GM19452 (cell line): ENCODE measurements around the gene DPP6.

ENCODE experiments used
- ATAC-seq: cut with Tn5 transposase; IDR thresholded peaks from one replicate; pipeline ENCODE4 v1.9.1; 2021; ENCODE audit not compliant: unreplicated experiment

Gene DPP6

GRCh38 chr7:154852205-154852604 is 800.0 kb downstream of the DPP6 start:
- no peak for ATAC-seq

- ATAC-seq, result no peak
These were observed 801.0 kb downstream of the DPP6 start for GRCh38 chr7:154853063-154853726.

GRCh38 chr7:154853727-154854095 is 801.5 kb downstream of the DPP6 start:
- ATAC-seq, result no peak

GRCh38 chr7:154854836-154855235 is 802.6 kb downstream of the DPP6 start:
- no peak for ATAC-seq

- ATAC-seq, result no peak
These were observed 803.2 kb downstream of the DPP6 start for GRCh38 chr7:154855366-154855765.

- ATAC-seq, result no peak
These were observed 804.5 kb downstream of the DPP6 start for GRCh38 chr7:154856733-154857132.

GRCh38 chr7:154857240-154857639 is 805.0 kb downstream of the DPP6 start:
- ATAC-seq, result no peak

GRCh38 chr7:154857728-154858681 is 805.8 kb downstream of the DPP6 start:
- ATAC-seq, result no peak

- ATAC-seq, result no peak
These were observed 806.8 kb downstream of the DPP6 start for GRCh38 chr7:154858836-154859537.

- ATAC-seq, result no peak
These were observed 807.8 kb downstream of the DPP6 start for GRCh38 chr7:154859747-154860620.

GRCh38 chr7:154860621-154861375 is 808.6 kb downstream of the DPP6 start:
- ATAC-seq, result no peak

GRCh38 chr7:154861589-154861988 is 809.4 kb downstream of the DPP6 start:
- ATAC-seq, result no peak

- ATAC-seq, result no peak
These were observed 810.1 kb downstream of the DPP6 start for GRCh38 chr7:154862153-154862791.

GRCh38 chr7:154863766-154864522 is 811.7 kb downstream of the DPP6 start:
- no peak for ATAC-seq

GRCh38 chr7:154864523-154864891 is 812.3 kb downstream of the DPP6 start:
- no peak for ATAC-seq

- no peak for ATAC-seq
These were observed 813.9 kb downstream of the DPP6 start for GRCh38 chr7:154865984-154866685.

- no peak for ATAC-seq
These were observed 814.9 kb downstream of the DPP6 start for GRCh38 chr7:154867068-154867467.

GRCh38 chr7:154868921-154869320 is 816.7 kb downstream of the DPP6 start:
- ATAC-seq, result no peak
